GM19324 (cell line): ENCODE results near the gene IDH3A.

Experiments used
- ATAC-seq: cut with Tn5 transposase; IDR thresholded peaks from one replicate; pipeline ENCODE4 v1.9.1; 2021; ENCODE audit warnings: mild to moderate bottlenecking, moderate library complexity; ENCODE audit not compliant: unreplicated experiment, low FRiP score

Gene IDH3A

DNA sequence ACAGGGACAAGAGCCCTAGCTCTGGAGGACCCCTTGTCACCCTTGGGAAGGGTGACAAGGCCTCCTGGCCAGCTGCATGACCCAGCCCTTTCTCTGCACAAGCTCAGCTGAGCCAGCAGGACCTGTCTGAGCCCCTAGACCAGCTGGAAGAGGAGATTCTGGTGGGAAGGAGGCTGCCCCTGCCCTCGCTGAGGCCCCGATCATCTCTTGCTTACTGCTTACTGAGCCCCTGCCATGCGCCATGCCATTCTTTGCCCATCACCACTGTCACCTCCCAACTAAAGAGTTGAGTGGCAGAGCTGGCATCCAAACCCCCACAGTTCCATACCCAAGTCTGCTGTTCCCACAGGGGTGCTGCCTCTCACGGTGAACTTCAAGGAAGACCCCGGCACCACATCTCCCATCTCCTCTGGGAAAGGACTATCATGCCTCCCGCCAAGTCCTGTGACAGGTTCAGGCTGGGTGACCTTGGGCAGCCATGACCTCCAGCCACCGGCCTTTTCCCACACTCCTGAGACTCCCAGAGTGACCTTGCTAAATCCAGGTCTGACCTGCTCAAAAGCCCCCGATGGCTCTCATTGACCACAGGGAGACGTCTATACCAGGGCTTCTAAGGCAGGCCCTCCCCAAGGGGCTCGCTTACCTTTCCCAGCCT is 51.2 kb downstream of the IDH3A start:
- ATAC-seq: no peak

DNA sequence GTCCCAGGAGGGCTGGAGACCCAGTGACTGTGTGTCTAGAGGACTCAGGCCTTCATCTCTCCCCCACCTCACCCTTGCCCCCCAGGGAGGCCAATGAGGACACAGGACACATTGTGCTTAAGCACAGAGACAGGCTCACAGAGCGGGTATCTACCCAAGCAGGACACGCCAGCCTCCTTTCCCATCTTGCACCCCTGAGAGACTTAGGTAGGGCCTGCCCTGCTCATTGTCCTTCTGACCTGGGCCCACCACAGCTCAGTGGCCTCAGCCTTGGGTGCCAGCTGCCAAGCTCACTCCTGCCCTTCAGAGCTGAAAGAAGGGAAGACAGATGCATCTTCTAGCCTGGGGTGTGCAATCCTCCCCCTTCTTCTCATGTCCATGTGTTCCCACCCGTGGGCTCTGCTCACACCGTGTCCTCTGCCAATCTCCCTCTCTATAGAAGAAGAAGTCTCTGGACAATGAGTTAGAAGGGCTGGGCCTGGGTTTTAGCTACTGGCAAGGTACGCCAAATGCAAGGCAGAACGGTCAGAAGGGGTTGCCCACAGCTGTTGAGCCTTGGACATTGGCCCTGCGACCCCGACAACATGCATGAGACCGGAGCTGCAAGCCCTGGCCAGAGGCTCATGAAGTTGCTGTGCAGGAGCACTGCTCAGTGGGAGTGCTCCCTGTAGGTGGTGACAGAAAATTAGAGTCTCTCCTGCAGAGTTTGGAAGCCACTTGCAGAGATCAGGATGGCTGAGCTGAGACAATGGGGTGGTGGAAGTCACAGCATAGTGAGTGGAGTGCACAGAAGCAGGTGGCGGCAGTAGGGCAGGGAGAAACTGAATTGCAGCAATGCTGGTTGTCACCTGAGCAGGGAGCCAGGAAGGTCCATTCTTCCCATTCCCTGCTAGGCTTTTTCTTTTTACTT is 52.4 kb downstream of the IDH3A start:
- ATAC-seq: no peak

DNA sequence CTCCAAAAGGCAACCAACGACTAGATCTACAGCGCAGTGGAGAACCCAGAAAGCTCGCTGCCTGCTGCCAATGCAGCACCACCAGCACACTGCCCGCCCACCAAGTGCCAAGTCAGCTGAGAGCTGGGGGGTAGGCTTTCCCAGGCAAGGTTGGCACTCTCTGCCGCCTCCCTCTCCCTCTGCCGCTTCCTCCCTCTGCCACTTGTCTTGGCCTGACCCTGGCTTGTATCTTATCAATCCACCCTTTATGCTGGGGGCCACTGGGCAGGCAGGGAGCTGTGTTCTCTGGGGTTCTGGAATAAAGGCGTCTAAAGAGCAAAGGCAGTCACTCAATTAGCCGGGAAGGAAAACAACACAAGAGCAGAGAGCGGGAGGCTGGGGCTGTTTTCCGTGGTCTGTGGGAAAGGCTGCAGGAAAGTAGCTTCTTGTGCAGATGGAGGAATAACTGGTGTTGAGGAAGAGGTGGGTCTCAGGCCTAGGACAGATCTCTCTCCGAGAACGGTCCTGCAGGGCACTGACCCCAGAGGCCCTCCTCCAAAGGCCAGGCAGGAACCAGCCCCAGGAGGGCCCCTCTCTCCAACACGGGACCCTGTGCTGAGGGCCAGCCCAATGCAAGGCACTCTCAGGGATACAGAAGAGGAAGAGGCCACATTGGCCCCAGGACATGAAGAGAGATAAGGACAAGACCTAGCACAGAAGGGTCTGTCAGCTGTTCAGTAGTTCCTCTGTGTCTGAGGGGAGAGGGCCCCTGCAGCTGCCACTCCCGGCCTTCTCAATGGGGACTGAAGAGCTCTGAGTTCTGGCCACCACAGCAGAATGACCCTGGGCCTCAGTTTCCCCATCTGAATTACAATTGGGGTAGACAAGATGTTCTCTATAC is 54.4 kb downstream of the IDH3A start:
- ATAC-seq: no peak

DNA sequence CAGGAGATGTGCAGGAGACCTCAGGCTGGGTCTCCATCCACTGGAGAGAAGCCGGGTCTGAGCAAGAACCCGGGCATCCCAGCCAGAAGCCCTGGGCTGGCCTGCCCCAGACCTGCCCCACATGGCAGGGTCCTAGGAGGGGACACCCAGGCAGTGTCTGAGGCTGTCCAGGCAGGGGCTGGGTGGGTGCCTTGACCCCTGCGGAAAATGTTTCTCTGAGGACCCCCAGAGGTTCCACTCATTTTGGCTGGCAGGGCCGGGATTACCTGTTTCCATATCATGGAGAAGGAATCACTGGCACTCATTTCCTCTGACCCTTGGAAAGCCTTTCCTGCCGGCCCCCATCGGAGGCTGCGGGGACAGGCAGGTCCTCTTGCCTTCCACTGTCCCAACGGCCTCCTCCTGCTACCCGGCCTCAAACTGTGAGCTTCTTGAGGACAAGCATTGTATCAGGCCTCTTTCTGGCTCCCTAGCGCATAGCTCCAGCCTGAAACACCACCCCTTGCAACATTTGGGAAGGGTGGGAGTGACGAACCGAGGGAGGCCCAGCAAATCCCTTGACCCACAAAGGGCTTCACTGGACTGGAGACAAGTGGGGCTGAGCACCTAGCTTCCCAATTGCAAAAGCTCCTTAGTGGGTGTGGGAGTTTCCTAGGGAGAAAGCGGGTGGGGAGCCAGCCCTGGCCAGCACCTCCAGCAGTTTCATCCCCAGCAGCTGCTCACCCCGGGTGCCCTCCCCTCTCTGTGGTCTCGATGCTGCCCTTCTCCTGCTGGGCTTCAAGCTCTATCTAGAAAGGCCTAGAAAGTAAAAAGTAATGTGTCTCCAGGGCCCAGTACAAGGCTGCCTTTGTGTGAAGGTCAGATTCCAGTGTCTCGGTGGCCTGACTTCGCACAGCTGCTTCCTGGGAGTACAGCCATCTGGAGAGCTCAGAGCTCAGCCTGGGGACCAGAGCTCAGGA is 55.5 kb downstream of the IDH3A start:
- ATAC-seq: no peak

DNA sequence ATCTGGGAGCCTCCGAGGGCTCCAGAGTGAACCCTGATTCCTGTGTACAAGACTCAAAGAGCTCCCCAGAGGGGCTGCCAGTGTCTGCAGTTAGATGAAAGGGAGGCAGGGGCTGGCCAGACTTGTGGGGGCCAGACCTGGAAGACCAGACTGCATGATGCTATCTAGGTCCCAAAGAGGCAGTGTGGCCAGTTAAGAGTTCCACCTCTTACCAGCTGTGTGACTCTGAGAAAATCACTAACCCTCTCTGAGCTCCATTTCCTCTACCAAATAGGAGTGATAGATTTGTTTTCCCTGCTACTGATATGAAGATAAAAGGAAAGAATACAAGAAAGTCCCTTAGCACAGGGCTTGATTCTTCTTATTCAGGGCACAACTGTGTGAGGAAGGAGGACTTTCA is 56.2 kb downstream of the IDH3A start:
- ATAC-seq: no peak

DNA sequence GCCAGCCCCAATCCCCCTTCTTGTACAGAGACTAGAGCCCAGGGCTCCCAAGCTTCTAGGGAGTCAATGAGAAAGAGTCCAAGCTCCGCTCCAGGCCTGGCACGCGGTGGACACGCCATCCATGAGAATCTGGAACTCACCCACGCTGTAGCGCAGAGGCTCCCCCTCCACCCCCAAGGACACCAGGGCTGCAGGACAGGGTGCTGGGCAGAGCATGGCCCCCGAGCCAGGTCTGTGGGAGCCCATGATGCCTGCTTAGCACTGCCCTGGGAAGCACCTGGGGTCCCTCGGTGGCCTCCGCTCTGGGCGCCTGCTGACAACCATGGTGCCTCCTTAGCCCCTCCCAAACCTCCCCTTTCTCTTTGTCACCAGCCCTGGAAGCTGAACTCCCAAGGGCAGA is 56.7 kb downstream of the IDH3A start:
- no peak for ATAC-seq

DNA sequence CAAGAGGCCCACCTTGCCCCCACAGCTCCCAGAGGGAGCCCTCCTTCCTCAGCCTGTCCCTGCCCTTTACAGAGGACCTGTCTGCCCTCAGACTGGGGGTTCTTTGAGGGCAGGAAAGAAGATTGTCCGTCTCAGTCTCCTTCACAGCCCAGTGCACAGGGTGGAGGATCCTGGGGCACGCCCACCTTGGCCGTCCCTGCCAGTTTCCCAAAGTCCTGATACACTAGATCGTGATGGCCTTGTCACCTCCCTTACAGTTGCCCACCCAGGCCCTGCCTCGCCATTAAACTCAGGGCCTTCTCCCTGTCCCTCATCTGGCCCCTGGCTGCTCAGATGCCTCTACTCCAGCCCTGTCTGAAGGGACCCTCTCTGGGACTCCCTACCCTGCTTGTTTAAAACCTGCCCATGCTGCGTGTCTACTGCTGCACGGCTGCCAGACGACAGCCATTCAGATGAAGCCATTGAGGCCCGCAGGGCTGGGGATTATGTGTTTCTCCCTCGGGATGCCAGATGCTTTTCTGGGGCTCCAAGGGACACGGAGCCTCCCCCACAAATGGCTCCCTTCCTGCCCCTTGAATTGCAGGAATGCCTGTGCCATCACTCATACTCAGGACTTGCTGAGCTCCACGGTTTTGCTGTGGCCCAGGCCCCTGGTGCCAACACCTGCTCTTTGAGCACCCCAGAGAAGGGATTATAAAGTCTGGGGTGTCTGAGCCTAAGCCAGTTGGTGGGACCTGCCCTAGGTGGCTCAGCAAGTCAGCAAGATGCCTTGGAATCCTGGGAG is 57.4 kb downstream of the IDH3A start:
- no peak for ATAC-seq

DNA sequence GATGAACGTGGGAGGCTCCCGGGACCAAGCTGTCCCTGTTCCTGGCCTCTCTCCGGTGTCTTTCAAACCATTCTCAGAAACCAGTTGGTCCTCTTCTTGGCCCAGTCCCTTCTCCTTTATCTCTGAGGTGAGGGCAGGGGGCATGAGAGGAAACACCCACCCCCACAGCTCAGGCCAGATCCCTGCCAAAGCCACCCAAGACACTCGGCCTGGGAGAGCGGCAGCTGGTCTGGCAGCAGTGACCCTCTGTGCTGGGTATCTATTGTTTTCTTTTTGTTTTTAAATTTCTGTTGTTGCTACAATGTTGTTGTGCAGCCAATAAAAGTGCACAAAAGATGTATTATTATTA is 57.9 kb downstream of the IDH3A start:
- no peak for ATAC-seq

DNA sequence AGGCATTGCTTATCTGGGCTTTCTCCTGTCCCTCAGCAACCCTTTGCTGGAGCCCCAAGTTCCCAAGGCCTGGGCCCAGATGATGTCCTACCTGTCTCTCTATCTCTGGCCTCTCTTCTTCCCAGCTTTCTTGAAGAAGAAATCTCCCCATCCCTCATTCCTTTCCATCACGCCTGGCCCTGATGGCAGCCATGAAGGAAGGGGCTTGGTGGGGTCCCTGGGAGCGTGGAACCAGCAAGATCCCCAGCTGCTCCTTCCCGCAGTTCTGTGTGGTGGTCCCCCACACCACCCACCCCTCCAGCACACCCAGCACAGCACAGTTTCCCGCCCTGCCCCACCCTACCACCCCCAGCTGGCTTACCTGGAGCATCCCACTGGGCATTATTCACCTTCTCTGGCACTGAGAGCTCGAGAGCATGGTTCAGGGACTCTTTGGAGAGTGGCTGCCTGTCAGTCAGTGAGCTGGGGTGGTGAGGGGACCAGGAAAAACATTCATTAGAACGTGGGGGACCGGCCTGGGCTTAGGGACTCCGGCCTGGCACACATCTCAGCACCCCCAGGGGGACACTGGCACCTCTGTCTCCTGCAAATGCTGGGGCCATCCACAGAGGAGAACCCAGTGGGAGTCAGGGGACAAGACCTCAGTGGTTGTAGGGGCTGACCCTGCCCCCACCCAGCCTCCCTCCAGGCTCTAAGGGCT is 58.6 kb downstream of the IDH3A start:
- no peak for ATAC-seq

DNA sequence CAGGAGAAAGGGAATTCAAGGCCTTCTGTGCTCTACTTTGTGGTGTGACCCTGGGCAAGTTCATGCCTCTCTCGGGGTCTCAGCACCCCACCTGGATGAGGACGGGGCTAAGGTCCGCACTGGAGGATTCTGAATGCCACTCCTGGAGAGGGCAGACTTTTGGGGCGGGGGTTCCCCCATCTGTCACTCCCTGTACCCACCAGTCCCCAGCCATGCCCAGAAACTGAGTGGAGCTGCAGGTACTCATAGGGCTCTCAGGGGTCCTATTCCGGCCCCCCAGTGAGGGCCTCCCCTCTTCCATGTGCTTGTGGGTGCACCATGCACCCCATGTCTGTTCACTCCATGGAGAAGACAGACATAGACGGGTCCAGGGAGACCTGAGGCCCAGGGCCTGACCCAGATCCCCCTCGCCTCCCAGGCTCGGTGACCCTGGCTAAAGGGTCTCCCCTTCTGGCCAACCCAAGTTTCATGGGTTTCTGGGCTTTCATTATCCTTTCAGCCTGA is 59.2 kb downstream of the IDH3A start:
- ATAC-seq: no peak

DNA sequence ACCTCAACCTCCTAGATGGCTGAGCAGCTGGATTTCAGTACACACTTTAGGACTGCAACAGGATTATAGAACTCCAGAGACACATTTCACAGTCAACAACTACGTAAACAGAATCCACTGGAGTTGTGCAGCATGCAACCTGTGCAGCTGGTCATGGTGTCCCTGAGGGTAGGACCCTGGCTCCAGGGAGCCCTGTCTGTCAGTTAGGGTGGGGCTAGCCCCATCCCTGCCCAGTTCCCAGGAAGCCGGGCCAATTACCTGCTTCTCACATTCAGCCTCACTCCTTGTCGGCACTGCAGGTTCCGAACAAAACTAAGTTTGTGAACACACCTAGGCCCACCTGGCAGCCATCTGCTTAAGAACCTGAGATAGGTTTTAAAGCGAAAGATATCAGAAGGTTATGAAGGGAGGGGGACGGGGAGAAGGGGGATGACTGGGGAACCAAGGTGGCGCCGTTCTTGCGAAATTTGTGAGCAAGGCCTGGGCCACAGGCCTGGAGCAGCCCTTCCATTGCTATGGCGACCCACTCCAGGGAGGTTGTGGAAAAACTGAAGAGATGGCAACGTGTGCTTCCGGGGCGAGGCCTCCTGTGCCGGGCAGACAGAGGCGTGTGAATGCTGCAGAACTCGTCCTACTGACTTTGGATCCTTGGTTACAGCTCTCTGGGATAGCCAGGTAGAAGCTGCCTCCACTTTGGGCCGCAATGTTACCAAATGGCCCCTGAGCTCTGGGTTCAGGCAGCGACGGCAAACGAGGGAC is 59.9 kb downstream of the IDH3A start:
- no peak for ATAC-seq

DNA sequence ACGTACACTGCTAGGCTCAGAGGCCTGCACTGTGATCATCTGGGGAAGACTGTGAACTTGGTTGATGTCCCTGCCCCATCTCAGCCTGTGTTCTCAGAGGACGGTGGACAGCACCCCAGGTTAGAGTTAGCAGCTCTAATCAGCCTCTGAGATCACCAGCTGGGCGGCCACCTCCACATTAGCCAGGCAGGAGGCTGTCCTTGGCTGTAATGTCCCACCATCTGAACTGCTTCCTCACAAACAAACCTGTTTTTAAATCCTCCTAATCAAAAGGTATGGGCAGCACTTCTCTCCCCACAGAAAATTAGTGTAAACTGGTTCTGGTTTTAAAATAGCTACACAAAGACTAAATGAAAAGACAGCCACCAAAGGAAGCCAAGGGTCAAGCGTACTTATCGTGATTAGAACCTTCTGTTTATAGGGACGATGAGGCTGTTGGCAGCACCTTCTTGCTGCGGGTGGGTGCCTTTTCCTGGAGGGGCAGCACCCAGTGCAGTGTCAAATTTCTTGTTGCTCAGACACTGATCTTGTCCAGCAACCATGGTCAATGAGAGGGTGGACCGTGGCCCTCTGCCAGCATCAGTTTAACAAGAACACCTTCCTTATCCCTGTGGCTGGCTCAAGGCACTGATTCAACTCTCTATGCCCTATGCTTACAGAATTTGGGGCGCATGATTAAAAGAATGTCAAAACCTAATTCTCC is 60.6 kb downstream of the IDH3A start:
- ATAC-seq: no peak

DNA sequence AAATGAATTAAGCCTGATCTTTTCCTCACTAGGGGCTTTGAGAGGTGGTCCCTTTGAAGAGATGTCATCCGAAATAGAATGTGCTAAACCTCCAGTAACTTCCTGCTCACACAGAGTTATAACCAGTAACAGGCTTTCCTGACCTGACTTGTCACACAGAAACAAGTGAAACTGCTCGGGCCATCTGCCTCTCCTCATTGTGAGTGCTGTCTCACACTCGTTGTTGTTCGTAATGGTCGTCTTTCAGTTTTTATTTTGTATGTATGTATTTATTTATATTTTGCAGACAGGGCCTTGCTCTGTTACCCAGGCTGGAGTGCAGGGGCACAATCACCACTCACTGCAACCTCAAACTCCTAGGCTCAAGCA is 61.2 kb downstream of the IDH3A start:
- no peak for ATAC-seq

DNA sequence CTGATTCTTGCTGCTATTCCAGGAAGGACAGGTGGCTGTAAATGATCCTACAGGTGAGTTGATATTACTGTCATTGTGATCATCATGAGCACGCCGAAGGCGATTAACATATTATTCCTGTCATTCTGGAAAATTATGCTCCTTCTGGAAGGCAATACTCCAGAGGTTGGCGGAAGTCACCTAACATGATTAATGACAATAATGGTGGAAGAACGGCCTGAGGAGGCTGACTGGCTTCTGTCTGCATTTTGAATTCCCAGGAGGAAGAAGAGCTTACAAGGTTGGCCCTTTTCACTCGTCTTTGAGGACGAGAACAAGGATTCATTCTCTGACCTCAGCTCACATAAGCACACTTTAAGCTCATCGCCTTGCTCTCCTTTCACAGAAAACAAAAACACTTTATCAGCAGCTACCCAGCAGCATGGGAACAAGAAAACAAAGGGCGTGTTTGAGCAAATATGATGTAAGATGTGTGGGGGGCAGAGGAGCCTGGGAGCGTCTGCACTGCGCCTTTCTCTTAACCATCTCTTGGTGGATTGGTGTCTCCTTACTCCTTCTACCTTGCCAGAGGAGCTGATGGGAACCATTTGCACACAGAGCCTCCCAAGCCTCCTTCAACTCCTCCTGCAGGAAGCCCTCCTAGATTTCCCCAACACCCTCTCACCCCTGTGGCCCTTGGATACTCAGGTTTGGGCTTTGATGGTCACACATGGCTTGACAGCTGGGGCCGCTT is 62.2 kb downstream of the IDH3A start:
- ATAC-seq: no peak

DNA sequence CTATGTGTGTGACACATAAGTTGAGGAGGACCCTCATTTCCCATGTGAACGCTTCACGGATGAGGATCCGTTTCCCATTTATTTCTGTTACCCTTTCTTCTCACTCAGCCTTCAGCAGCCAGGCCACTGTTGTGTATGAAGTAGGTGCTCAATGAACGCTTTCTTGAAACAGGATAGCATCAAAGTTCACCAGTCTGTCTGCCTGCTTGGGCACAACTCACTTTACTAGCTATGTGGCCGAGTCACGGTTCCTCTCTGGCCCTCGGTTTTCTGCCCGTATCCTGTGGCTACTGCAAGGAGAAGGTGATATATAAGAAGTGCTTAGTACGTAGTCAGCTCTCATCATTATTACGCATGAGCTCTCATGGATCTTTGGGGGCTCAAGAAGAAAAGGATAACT is 62.8 kb downstream of the IDH3A start:
- ATAC-seq: no peak

DNA sequence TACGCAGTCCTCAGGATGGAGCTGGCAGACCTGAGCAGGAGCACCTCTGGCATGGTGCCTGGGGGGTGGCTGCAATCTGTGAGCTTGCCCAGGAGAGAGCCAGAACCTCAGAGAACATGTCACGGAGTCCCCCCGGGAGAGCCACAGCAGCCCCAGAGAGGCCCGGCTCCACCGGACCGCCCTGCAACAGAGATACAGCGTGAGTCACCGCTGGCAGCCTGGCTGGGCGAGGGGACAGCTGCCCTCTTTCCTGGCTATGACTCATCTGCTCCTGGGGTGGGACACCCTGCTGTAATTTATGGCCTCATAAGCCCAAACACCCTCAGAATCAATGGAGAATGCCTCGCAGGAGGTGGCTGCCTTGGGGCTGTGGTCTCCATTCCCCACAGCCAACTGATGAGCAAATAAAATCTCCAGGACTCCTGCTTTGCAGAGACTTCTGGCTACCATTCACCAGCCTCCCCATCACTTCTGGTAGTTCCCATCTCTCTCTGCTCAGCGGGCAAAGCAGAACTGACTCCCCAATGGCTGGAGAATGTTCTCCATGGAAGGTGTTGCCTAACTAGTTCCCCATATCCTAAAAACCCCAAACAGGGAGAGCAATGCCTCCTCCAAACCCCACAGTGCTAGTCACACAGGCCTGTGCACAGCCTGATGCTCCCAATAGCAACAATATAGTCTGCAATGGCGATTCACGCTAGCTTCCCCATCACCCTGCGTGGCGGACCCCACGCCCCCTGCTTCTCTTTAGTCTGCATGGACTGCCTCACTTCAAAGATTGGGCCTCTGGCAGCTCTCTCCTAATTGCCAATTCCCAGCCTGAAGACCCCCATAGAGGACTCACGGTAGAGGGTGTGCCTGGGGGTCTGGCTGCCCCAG is 63.6 kb downstream of the IDH3A start:
- no peak for ATAC-seq
